CD4-positive, alpha-beta T cell (primary cell): ENCODE measurements around the gene CTNNA3. TPM values are rescaled to one million over a fixed set of nuclear protein-coding genes. Genes with fewer than 3 reads are reported as not detected.
A peak's percentile ranks its signal among the peaks of the same experiment; 100 is the strongest.

Experiments used
- ATAC-seq: fragments of 200-7000 bp; cut with Tn5 transposase; one replicate; pipeline ENCODE4 v1.10.0; 2022; ENCODE audit warnings: mild to moderate bottlenecking; ENCODE audit not compliant: poor library complexity
- CTCF ChIA-PET: fragments of 350-600 bp; sonication (Branson Sonifier 250); formaldehyde crosslinking; loops from one replicate; lab custom pipeline; 2021; ENCODE audit warnings: antibody characterized with exemption, inconsistent platforms; lab: Charles Lee
- POLR2A ChIA-PET: fragments of 350-600 bp; sonication (Branson Sonifier 250); formaldehyde crosslinking; loops from one replicate; lab custom pipeline; 2021; ENCODE audit warnings: antibody characterized with exemption, inconsistent platforms; lab: Charles Lee
- DNase-seq, 14 experiments: peaks; one replicate each; pipeline ENCODE4 v3.0.0-alpha.2; 2013 to 2020; ENCODE audit warnings: mixed read lengths in 2 of 14
- H3K27ac ChIP-seq, 2 donors: one replicate each; pipeline versions ENCODE4 v1.5.1 to v1.7.0; 2013; ENCODE audit warnings: low read length in 2 of 2, low read depth in 1 of 2, mild to moderate bottlenecking in 1 of 2
- H3K27me3 ChIP-seq, 2 experiments: 1 replicate in 1 of 2; 2 replicates in 1 of 2; pipeline versions ENCODE4 v1.6.1 to v1.7.0; 2013; ENCODE audit warnings: low read length in 2 of 2, control low read depth in 1 of 2, mild to moderate bottlenecking in 1 of 2, moderate library complexity in 1 of 2; ENCODE audit not compliant: insufficient read depth in 2 of 2, control insufficient read depth in 1 of 2
- H3K36me3 ChIP-seq: one replicate; pipeline ENCODE4 v1.6.1; 2013; ENCODE audit warnings: low read length, control low read depth; ENCODE audit not compliant: insufficient read depth
- H3K4me1 ChIP-seq: one replicate; pipeline ENCODE4 v1.6.1; 2013; ENCODE audit warnings: low read length, control low read depth; ENCODE audit not compliant: insufficient read depth
- H3K4me3 ChIP-seq: one replicate; pipeline ENCODE4 v1.5.1; 2013; ENCODE audit warnings: mild to moderate bottlenecking, low read length, moderate library complexity
- H3K9me3 ChIP-seq, 2 experiments: 1 replicate in 1 of 2; 2 replicates in 1 of 2; pipeline versions ENCODE4 v1.6.1 to v1.7.0; 2013; ENCODE audit warnings: low read length in 2 of 2, mild to moderate bottlenecking in 2 of 2, control low read depth in 1 of 2, moderate library complexity in 1 of 2; ENCODE audit not compliant: control insufficient read depth in 1 of 2, insufficient read depth in 1 of 2
- H3K27ac Mint-ChIP-seq: one replicate; pipeline ENCODE4 v1.8.0; 2020; ENCODE audit warnings: mixed read lengths
- H3K27me3 Mint-ChIP-seq: one replicate; pipeline ENCODE4 v1.8.0; 2021; ENCODE audit warnings: mixed read lengths
- H3K36me3 Mint-ChIP-seq: one replicate; pipeline ENCODE4 v1.8.0; 2021; ENCODE audit warnings: low read depth, mixed read lengths
- H3K4me1 Mint-ChIP-seq: one replicate; pipeline ENCODE4 v1.8.0; 2021; ENCODE audit warnings: low read depth, mixed read lengths
- H3K4me3 Mint-ChIP-seq: one replicate; pipeline ENCODE4 v1.8.0; 2020; ENCODE audit warnings: mild to moderate bottlenecking, mixed read lengths
- H3K9me3 Mint-ChIP-seq: one replicate; pipeline ENCODE4 v1.8.0; 2020; ENCODE audit warnings: mixed read lengths
- CTCF ChIP-seq: fragments of 200-600 bp; IDR thresholded peaks from one replicate; pipeline ENCODE4 v1.8.0; 2022; ENCODE audit warnings: antibody characterized with exemption, mild to moderate bottlenecking
- intact Hi-C, 2 experiments: fragments of 100-400 bp; cut with DNase I in 1 of 2; cut with micrococcal nuclease in 1 of 2; formaldehyde crosslinking; loops; one replicate each; pipeline versions ENCODE4 v1.15.1 to v1.9.0; 2023 to 2025; cut with DNase I, micrococcal nuclease
- total RNA-seq, 174 experiments: library from RNA in 2 of 174; stranded (reverse) in 2 of 174; gene quantifications; one replicate each; pipeline ENCODE4 v1.2.3 and lab custom pipeline; 2021 to 2026

Gene CTNNA3
- total RNA-seq, 2 experiments from 2014 or later: 0.80 TPM; not detected in 1

- no peaks in the 10 kb centered on the region for H3K9me3 Mint-ChIP-seq
- H3K36me3 Mint-ChIP-seq: no peaks in the 10 kb centered on the region
- intact Hi-C loops: no loop called here
- no peak overlapping the region for H3K27ac Mint-ChIP-seq
- H3K4me3 Mint-ChIP-seq: no peak overlapping the region
- DNase-seq: peak in 1 of 14 experiments; percentile 0
- CTCF ChIA-PET: no interaction called here
- Histone ChIP-seq H3K36me3 (no peaks in the 10 kb centered on the region), H3K27ac (no peak overlapping the region), H3K4me3 (no peak overlapping the region), H3K4me1 (no peaks in the 10 kb centered on the region), H3K27me3 (no peaks in the 10 kb centered on the region), H3K9me3 (peaks cover 0 to 4% of the 10 kb centered on the region in 2 experiments)
- TF ChIP-seq CTCF: no peak
- POLR2A ChIA-PET: no interaction called here
- H3K4me1 Mint-ChIP-seq: no peaks in the 10 kb centered on the region
- no peak for ATAC-seq
- no peaks in the 10 kb centered on the region for H3K27me3 Mint-ChIP-seq
Observed at GRCh38 chr10:66214721-66215404, 1481.1 kb downstream of the CTNNA3 start.

- Mint-ChIP-seq H3K27ac (no peak overlapping the region), H3K36me3 (no peaks in the 10 kb centered on the region), H3K9me3 (no peaks in the 10 kb centered on the region), H3K4me3 (no peak overlapping the region), H3K4me1 (no peaks in the 10 kb centered on the region), H3K27me3 (no peaks in the 10 kb centered on the region)
- Histone ChIP-seq H3K27ac (no peak overlapping the region), H3K9me3 (no peaks in the 10 kb centered on the region), H3K4me1 (no peaks in the 10 kb centered on the region), H3K36me3 (no peaks in the 10 kb centered on the region), H3K4me3 (no peak overlapping the region), H3K27me3 (no peaks in the 10 kb centered on the region)
- ChIA-PET POLR2A (no interaction called here), CTCF (no interaction called here)
- ATAC-seq: no peak
- TF ChIP-seq CTCF: no peak
- intact Hi-C loops: no loop called here
- DNase-seq: no peak
Observed at GRCh38 chr10:66209025-66209424, 1487.0 kb downstream of the CTNNA3 start.

- H3K9me3 ChIP-seq: no peaks in the 10 kb centered on the region
- H3K36me3 ChIP-seq: no peaks in the 10 kb centered on the region
- ChIA-PET CTCF (no interaction called here), POLR2A (no interaction called here)
- intact Hi-C loops: no loop called here
- H3K27ac ChIP-seq: no peak overlapping the region
- no peaks in the 10 kb centered on the region for H3K4me1 ChIP-seq
- Mint-ChIP-seq H3K36me3 (no peaks in the 10 kb centered on the region), H3K27me3 (no peaks in the 10 kb centered on the region), H3K4me3 (no peak overlapping the region), H3K9me3 (no peaks in the 10 kb centered on the region), H3K4me1 (no peaks in the 10 kb centered on the region), H3K27ac (no peak overlapping the region)
- DNase-seq (no peak), ATAC-seq (no peak)
- H3K4me3 ChIP-seq: no peak overlapping the region
- no peaks in the 10 kb centered on the region for H3K27me3 ChIP-seq
- no peak for TF ChIP-seq CTCF
Observed at GRCh38 chr10:66204838-66205237, 1491.2 kb downstream of the CTNNA3 start.
